CD4-positive, alpha-beta T cell (primary cell): ENCODE data around the gene CCDC187. TPM values are rescaled to one million over a fixed set of nuclear protein-coding genes. Genes with fewer than 3 reads are reported as not detected.

ENCODE experiments used
- ATAC-seq: fragments of 200-7000 bp; cut with Tn5 transposase; one replicate; pipeline ENCODE4 v1.10.0; 2022; ENCODE audit warnings: mild to moderate bottlenecking; ENCODE audit not compliant: poor library complexity
- CTCF ChIA-PET: fragments of 350-600 bp; sonication (Branson Sonifier 250); formaldehyde crosslinking; loops from one replicate; lab custom pipeline; 2021; ENCODE audit warnings: antibody characterized with exemption, inconsistent platforms; lab: Charles Lee
- POLR2A ChIA-PET: fragments of 350-600 bp; sonication (Branson Sonifier 250); formaldehyde crosslinking; loops from one replicate; lab custom pipeline; 2021; ENCODE audit warnings: antibody characterized with exemption, inconsistent platforms; lab: Charles Lee
- DNase-seq, 14 experiments: peaks; one replicate each; pipeline ENCODE4 v3.0.0-alpha.2; 2013 to 2020; ENCODE audit warnings: mixed read lengths in 2 of 14
- H3K27ac ChIP-seq, 2 donors: one replicate each; pipeline versions ENCODE4 v1.5.1 to v1.7.0; 2013; ENCODE audit warnings: low read length in 2 of 2, low read depth in 1 of 2, mild to moderate bottlenecking in 1 of 2
- H3K27me3 ChIP-seq, 2 experiments: 1 replicate in 1 of 2; 2 replicates in 1 of 2; pipeline versions ENCODE4 v1.6.1 to v1.7.0; 2013; ENCODE audit warnings: low read length in 2 of 2, control low read depth in 1 of 2, mild to moderate bottlenecking in 1 of 2, moderate library complexity in 1 of 2; ENCODE audit not compliant: insufficient read depth in 2 of 2, control insufficient read depth in 1 of 2
- H3K36me3 ChIP-seq: one replicate; pipeline ENCODE4 v1.6.1; 2013; ENCODE audit warnings: low read length, control low read depth; ENCODE audit not compliant: insufficient read depth
- H3K4me1 ChIP-seq: one replicate; pipeline ENCODE4 v1.6.1; 2013; ENCODE audit warnings: low read length, control low read depth; ENCODE audit not compliant: insufficient read depth
- H3K4me3 ChIP-seq: one replicate; pipeline ENCODE4 v1.5.1; 2013; ENCODE audit warnings: mild to moderate bottlenecking, low read length, moderate library complexity
- H3K9me3 ChIP-seq, 2 experiments: 1 replicate in 1 of 2; 2 replicates in 1 of 2; pipeline versions ENCODE4 v1.6.1 to v1.7.0; 2013; ENCODE audit warnings: low read length in 2 of 2, mild to moderate bottlenecking in 2 of 2, control low read depth in 1 of 2, moderate library complexity in 1 of 2; ENCODE audit not compliant: control insufficient read depth in 1 of 2, insufficient read depth in 1 of 2
- H3K27ac Mint-ChIP-seq: one replicate; pipeline ENCODE4 v1.8.0; 2020; ENCODE audit warnings: mixed read lengths
- H3K27me3 Mint-ChIP-seq: one replicate; pipeline ENCODE4 v1.8.0; 2021; ENCODE audit warnings: mixed read lengths
- H3K36me3 Mint-ChIP-seq: one replicate; pipeline ENCODE4 v1.8.0; 2021; ENCODE audit warnings: low read depth, mixed read lengths
- H3K4me1 Mint-ChIP-seq: one replicate; pipeline ENCODE4 v1.8.0; 2021; ENCODE audit warnings: low read depth, mixed read lengths
- H3K4me3 Mint-ChIP-seq: one replicate; pipeline ENCODE4 v1.8.0; 2020; ENCODE audit warnings: mild to moderate bottlenecking, mixed read lengths
- H3K9me3 Mint-ChIP-seq: one replicate; pipeline ENCODE4 v1.8.0; 2020; ENCODE audit warnings: mixed read lengths
- intact Hi-C, 2 experiments: fragments of 100-400 bp; cut with DNase I in 1 of 2; cut with micrococcal nuclease in 1 of 2; formaldehyde crosslinking; loops; one replicate each; pipeline versions ENCODE4 v1.15.1 to v1.9.0; 2023 to 2025; cut with DNase I, micrococcal nuclease
- total RNA-seq, 174 experiments: library from RNA in 2 of 174; stranded (reverse) in 2 of 174; gene quantifications; one replicate each; pipeline ENCODE4 v1.2.3 and lab custom pipeline; 2021 to 2026
- TF ChIP-seq, protein P1 (sequence below): fragments of 200-600 bp; IDR thresholded peaks from one replicate; pipeline ENCODE4 v1.8.0; 2022; ENCODE audit warnings: antibody characterized with exemption, mild to moderate bottlenecking

Gene CCDC187
- total RNA-seq, 2 experiments from 2014 or later = not detected

DNA sequence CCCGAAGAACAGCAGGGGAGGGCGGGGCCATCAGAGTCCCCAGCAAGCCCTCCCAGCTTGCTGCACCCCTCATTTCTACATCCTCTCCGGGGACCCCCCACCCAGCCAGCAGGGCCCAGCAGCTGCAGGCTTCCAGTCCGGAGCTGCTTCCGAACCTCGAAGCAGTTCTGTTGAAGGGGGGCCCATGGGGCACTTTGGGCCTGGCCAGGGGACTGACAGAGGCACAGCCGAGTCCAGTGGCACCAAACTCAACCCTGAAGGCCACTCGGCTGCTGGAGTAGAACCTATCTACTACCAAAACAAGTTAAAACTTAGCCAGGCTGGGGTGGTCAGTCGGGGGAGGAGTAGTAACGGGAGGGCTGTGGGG lies 8.1 kb upstream of the CCDC187 start:
- POLR2A ChIA-PET = no interaction called here
- Mint-ChIP-seq H3K4me3 (no peak overlapping the region), H3K36me3 (no peaks in the 10 kb centered on the region), H3K27me3 (peaks cover 4% of the 10 kb centered on the region), H3K9me3 (no peaks in the 10 kb centered on the region), H3K4me1 (no peaks in the 10 kb centered on the region), H3K27ac (no peak overlapping the region)
- peaks cover 9% of the 10 kb centered on the region for H3K4me1 ChIP-seq
- no peaks in the 10 kb centered on the region for H3K36me3 ChIP-seq
- peaks cover 3 to 28% of the 10 kb centered on the region in 2 experiments for H3K9me3 ChIP-seq
- intact Hi-C loops = loop anchor here in 1 of 2 experiments (1.0 kb wide), 2 partner anchors 51 to 88 kb away; partner anchors contain the start of genes DNLZ and SNAPC4
- no peak overlapping the region for H3K4me3 ChIP-seq
- no peak for DNase-seq
- TF ChIP-seq, protein P1, sequence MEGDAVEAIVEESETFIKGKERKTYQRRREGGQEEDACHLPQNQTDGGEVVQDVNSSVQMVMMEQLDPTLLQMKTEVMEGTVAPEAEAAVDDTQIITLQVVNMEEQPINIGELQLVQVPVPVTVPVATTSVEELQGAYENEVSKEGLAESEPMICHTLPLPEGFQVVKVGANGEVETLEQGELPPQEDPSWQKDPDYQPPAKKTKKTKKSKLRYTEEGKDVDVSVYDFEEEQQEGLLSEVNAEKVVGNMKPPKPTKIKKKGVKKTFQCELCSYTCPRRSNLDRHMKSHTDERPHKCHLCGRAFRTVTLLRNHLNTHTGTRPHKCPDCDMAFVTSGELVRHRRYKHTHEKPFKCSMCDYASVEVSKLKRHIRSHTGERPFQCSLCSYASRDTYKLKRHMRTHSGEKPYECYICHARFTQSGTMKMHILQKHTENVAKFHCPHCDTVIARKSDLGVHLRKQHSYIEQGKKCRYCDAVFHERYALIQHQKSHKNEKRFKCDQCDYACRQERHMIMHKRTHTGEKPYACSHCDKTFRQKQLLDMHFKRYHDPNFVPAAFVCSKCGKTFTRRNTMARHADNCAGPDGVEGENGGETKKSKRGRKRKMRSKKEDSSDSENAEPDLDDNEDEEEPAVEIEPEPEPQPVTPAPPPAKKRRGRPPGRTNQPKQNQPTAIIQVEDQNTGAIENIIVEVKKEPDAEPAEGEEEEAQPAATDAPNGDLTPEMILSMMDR = no peak
- H3K27ac ChIP-seq = no peak overlapping the region
- H3K27me3 ChIP-seq = peaks cover 20 to 22% of the 10 kb centered on the region in 2 experiments
- CTCF ChIA-PET = no interaction called here
- ATAC-seq = no peak

DNA sequence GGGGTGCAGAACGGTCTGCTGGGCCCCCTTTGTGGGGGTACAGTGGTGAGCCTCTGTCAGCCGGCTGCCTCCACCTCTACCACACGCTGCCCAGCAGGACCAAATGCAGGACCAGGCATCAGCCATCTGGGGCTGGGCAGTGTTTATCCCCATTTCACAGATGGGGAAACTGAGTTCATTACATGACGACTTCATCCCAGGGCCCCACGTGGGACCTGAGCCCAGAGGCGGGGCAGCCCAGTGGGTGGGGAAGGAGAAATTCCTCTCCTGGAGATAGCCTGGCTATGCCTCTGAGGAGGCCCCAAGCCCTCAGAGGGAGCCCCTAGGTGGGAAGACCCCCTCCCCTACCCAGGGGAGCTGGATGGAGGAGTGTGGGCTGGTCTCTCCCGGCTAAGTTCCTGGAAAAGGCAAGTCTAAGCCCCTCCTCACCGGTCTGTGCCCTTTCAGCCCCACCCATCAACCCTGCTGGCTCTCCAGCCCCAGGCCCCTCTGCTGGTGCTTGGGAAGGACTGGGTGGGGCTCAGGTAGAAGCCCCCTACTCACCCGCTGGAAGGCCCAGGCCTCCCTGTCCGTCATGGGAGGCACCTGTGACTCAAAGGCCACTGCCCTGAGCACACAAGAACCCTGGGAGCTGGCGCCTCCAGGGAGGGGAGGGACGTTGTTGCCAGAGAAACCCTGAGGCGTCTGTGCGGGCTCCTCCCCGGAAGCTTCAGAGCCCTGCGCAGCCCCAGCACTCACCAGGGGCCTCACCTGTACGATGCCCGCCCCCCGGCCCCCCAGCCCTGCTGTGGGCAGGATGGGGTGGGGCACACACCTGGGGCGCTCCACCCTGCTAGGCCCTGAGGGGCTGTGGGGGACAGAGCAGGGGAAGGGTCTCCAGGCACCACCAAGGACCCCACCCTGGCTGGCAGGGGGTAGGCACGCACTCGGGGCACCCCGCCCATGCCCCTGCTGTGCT lies 7.4 kb upstream of the CCDC187 start:
- DNase-seq = peak in 2 of 14 experiments; percentile 18 to 23
- intact Hi-C loops = loop anchor here in 1 of 2 experiments (1.0 kb wide), 2 partner anchors 52 to 89 kb away; partner anchors contain the start of genes DNLZ and SNAPC4

DNA sequence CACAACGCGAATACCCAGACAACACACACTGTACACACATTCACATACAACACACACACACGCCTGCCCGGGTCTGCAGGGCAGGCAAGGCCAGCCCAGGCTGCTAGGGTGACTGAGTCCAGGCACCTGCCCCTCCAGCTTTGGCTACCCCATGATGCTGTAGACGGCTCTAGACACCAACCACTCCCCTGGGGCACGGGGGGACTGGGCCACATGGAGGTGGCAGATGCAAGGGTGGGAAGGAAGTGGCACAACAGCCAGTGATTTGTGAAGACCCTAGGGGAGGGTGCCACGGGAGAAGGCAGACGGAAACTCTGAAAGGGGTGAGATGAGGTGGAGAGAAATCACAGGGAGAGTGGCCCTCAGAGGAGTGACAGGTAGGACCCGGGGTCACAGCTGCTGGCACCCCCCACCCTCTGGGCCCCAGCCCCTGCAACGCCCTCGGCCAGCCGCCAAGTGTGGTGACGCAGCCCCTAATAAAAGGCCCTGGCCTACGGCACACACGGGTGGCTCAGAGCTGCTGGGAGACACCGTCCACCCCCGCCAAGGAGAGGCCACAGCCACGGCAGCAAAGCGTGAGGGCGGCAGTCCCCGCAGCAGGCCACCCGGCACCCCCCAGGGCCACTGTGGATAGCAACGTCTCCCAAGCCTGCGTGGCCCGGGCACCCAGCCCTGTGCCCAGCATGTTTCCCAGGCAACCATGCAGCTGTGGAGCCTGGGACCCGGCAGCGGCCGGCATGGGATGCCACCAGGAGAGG lies 6.6 kb upstream of the CCDC187 start:
- Histone ChIP-seq H3K4me3 (no peak overlapping the region), H3K27me3 (peaks cover 20 to 22% of the 10 kb centered on the region in 2 experiments), H3K4me1 (peaks cover 16% of the 10 kb centered on the region), H3K36me3 (no peaks in the 10 kb centered on the region), H3K27ac (no peak overlapping the region), H3K9me3 (peaks cover 3 to 17% of the 10 kb centered on the region in 2 experiments)
- TF ChIP-seq, protein P1 = no peak
- DNase-seq (no peak), ATAC-seq (no peak)
- Mint-ChIP-seq H3K4me3 (no peak overlapping the region), H3K9me3 (no peaks in the 10 kb centered on the region), H3K27me3 (peaks cover 4% of the 10 kb centered on the region), H3K4me1 (peaks cover 5% of the 10 kb centered on the region), H3K27ac (no peak overlapping the region), H3K36me3 (no peaks in the 10 kb centered on the region)
- ChIA-PET CTCF (no interaction called here), POLR2A (no interaction called here)
- intact Hi-C loops = no loop called here

More for the DNA sequence above, 7.4 kb upstream of the CCDC187 start:
- H3K27ac Mint-ChIP-seq = no peak overlapping the region
- Histone ChIP-seq H3K4me3 (no peak overlapping the region), H3K27ac (no peak overlapping the region), H3K4me1 (peaks cover 15% of the 10 kb centered on the region), H3K27me3 (peaks cover 20 to 22% of the 10 kb centered on the region in 2 experiments), H3K9me3 (peaks cover 3 to 25% of the 10 kb centered on the region in 2 experiments), H3K36me3 (no peaks in the 10 kb centered on the region)
- H3K36me3 Mint-ChIP-seq = no peaks in the 10 kb centered on the region
- TF ChIP-seq, protein P1 = no peak
- POLR2A ChIA-PET = no interaction called here
- no peak overlapping the region for H3K4me3 Mint-ChIP-seq
- ATAC-seq = peak; percentile 65
- no peaks in the 10 kb centered on the region for H3K9me3 Mint-ChIP-seq
- H3K4me1 Mint-ChIP-seq = peaks cover 2% of the 10 kb centered on the region
- CTCF ChIA-PET = no interaction called here
- H3K27me3 Mint-ChIP-seq = peaks cover 4% of the 10 kb centered on the region
